ENCODE results near the gene DUSP12. TPM values are rescaled to one million over a fixed set of nuclear protein-coding genes. Genes with fewer than 3 reads are reported as not detected.

Gene DUSP12
- total and polyA plus RNA-seq, 9 of the 15 experiments (the other 6 are each of a cell fraction or from before 2014, with no cell fraction given) = 10.4 to 81.4 (median 43.6) TPM

DNA sequence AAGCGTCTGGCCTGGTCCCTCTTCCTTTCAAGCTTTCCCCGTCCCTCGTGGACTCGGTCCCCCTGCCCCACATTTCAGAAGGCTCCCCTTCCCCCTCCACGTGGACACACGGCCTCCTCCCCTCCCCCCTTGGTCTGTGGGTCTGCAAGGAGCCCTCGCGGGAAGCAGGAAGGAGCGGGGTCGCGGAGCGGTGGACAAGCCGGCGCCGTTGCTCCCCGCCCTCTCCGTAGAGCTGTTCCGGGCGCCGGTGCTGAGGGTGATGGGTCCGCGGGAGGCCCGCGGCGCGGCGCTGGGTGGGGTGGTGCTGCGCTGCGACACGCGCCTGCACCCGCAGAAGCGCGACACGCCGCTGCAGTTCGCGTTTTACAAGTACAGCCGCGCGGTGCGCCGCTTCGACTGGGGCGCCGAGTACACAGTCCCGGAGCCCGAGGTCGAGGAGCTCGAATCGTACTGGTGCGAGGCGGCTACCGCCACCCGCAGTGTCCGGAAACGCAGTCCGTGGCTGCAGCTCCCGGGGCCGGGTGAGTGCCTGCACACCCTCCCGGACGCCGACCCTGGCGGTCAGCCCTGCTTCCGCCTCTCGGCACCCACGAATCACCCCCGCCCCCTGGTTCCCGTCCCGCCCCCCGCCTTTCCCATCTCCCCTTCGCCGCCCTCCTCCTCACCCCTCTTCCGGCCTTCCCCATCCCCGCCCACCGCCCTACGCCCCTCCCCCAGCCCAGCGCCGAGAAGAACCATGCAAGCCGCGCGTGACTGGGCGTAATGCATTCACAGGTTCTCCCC lies 22.9 kb upstream of the DUSP12 start (continued):
- TF ChIP-seq MYBL2 (IDR thresholded peaks at IDR 0.05; ENCODE audit: low read depth) (no peak), MYBL2 (CRISPR knock-in tag; IDR thresholded peaks at IDR 0.05; ENCODE audit: borderline replicate concordance) (no peak), CBX3 (IDR thresholded peaks at IDR 0.05; ENCODE audit: borderline replicate concordance in 1 of 2, low read length in 2 of 2) (peak in 1 of 2 experiments; percentile 38; a peak in 1 of 3 replicates), E2F3 (CRISPR knock-in tag; IDR thresholded peaks at IDR 0.05) (no peak; the same call in 1 of the 2 replicates), RFX7 (CRISPR knock-in tag; IDR thresholded peaks at IDR 0.05) (no peak), RFX5 (IDR thresholded peaks at IDR 0.05; ENCODE audit: low read depth, low read length) (no peak), OTX1 (CRISPR knock-in tag; IDR thresholded peaks at IDR 0.05) (no peak), BRF1 (IDR thresholded peaks at IDR 0.05; ENCODE audit: borderline replicate concordance, extremely low read depth, insufficient read length) (no peak), RBM17 (IDR thresholded peaks at IDR 0.05; ENCODE audit: borderline replicate concordance, low read depth, low read length) (no peak), POLR2B (IDR thresholded peaks at IDR 0.05; ENCODE audit: low read depth, partially characterized antibody) (peak; percentile 80), CCAR2 (IDR thresholded peaks at IDR 0.05; ENCODE audit: low read depth, low read length) (no peak), ZZZ3 (IDR thresholded peaks at IDR 0.05) (no peak), ZFP30 (CRISPR knock-in tag; IDR thresholded peaks at IDR 0.05; ENCODE audit: borderline replicate concordance) (no peak), NFRKB (IDR thresholded peaks at IDR 0.05; ENCODE audit: low read depth) (peak; percentile 73), XRCC4 (IDR thresholded peaks at IDR 0.05; ENCODE audit: extremely low read depth, insufficient read depth, insufficient read length) (no peak), POLR2H (tag; IDR thresholded peaks at IDR 0.05; ENCODE audit: low read depth) (peak; percentile 83)
- TF ChIP-seq, protein P1, sequence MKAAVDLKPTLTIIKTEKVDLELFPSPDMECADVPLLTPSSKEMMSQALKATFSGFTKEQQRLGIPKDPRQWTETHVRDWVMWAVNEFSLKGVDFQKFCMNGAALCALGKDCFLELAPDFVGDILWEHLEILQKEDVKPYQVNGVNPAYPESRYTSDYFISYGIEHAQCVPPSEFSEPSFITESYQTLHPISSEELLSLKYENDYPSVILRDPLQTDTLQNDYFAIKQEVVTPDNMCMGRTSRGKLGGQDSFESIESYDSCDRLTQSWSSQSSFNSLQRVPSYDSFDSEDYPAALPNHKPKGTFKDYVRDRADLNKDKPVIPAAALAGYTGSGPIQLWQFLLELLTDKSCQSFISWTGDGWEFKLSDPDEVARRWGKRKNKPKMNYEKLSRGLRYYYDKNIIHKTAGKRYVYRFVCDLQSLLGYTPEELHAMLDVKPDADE (conservative IDR thresholded peaks at IDR 0.05; ENCODE audit: control insufficient read depth, low read depth, low read length) = peak; percentile 63
- TF ChIP-seq, protein P2, sequence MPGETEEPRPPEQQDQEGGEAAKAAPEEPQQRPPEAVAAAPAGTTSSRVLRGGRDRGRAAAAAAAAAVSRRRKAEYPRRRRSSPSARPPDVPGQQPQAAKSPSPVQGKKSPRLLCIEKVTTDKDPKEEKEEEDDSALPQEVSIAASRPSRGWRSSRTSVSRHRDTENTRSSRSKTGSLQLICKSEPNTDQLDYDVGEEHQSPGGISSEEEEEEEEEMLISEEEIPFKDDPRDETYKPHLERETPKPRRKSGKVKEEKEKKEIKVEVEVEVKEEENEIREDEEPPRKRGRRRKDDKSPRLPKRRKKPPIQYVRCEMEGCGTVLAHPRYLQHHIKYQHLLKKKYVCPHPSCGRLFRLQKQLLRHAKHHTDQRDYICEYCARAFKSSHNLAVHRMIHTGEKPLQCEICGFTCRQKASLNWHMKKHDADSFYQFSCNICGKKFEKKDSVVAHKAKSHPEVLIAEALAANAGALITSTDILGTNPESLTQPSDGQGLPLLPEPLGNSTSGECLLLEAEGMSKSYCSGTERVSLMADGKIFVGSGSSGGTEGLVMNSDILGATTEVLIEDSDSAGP (CRISPR knock-in tag; IDR thresholded peaks at IDR 0.05) = peak; percentile 72
- TF ChIP-seq, protein P3, sequence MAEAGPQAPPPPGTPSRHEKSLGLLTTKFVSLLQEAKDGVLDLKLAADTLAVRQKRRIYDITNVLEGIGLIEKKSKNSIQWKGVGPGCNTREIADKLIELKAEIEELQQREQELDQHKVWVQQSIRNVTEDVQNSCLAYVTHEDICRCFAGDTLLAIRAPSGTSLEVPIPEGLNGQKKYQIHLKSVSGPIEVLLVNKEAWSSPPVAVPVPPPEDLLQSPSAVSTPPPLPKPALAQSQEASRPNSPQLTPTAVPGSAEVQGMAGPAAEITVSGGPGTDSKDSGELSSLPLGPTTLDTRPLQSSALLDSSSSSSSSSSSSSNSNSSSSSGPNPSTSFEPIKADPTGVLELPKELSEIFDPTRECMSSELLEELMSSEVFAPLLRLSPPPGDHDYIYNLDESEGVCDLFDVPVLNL (CRISPR knock-in tag; IDR thresholded peaks at IDR 0.05; ENCODE audit: low read depth) = peak; percentile 44; the same call in 1 of the 2 replicates
